ENCODE data around the gene FRMD7.

DNA sequence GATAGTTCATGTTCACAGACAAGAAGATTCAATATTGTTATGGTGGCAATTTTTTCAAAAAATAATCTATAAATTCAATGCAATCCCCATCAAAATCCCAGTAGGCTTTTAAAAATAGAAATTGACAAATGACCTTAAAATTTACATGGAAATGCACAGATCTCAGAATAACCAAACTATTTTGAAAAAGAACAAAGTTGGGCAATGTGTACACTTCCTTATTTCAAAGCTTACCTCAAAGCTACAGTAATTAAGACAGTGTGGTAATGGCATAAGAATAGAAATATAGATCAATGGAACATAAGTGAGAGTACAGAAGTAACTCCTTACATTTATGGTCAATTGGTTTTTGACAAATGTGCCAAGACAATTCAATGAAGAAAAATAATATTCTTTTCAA, 39.0 kb downstream of the FRMD7 start:
- TF ChIP-seq, protein P1, sequence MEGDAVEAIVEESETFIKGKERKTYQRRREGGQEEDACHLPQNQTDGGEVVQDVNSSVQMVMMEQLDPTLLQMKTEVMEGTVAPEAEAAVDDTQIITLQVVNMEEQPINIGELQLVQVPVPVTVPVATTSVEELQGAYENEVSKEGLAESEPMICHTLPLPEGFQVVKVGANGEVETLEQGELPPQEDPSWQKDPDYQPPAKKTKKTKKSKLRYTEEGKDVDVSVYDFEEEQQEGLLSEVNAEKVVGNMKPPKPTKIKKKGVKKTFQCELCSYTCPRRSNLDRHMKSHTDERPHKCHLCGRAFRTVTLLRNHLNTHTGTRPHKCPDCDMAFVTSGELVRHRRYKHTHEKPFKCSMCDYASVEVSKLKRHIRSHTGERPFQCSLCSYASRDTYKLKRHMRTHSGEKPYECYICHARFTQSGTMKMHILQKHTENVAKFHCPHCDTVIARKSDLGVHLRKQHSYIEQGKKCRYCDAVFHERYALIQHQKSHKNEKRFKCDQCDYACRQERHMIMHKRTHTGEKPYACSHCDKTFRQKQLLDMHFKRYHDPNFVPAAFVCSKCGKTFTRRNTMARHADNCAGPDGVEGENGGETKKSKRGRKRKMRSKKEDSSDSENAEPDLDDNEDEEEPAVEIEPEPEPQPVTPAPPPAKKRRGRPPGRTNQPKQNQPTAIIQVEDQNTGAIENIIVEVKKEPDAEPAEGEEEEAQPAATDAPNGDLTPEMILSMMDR (conservative IDR thresholded peaks at IDR 0.05; ENCODE audit: low read length), result no peak
- TF ChIP-seq EZH2phosphoT487 (IDR thresholded peaks at IDR 0.05; ENCODE audit: borderline replicate concordance), result no peak
